ENCODE data around the gene RRP12.

DNA sequence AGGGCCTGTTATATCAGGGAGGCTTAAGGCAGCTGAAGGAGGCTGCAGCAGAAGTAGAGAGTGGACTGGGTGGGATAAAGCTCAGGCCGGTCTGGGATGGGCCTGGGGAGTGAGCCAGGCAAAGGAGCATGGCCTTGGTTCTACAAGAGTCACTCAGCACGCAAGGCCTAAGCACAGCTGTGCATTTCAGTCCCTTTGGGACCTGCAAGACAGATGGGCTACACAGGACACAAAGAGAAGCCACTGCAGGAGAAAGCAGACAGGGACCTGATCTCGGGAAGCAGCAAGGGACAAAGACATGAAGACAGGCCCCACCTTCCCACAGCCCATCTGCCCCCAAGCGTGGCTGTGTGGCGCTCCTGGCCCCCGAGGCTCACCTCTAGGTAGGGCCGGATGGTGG lies 29.4 kb downstream of the RRP12 start:
- no peak for TF ChIP-seq TARDBP (IDR thresholded peaks at IDR 0.05)
- no peak for TF ChIP-seq ZNF384 (IDR thresholded peaks at IDR 0.05)
- TF ChIP-seq SUZ12 (IDR thresholded peaks at IDR 0.05): no peak
- TF ChIP-seq LEF1 (IDR thresholded peaks at IDR 0.05; ENCODE audit: borderline replicate concordance): no peak
- TF ChIP-seq ELF4 (IDR thresholded peaks at IDR 0.05): no peak
- TF ChIP-seq SP1 (IDR thresholded peaks at IDR 0.05): no peak
- no peak for TF ChIP-seq BHLHE40 (IDR thresholded peaks at IDR 0.05; ENCODE audit: borderline replicate concordance)
- no peak for TF ChIP-seq FOXM1 (IDR thresholded peaks at IDR 0.05; ENCODE audit: borderline replicate concordance)
